ENCODE data around the gene DLGAP1. TPM values are rescaled to one million over a fixed set of nuclear protein-coding genes. Genes with fewer than 3 reads are reported as not detected.
A peak's percentile ranks its signal among the peaks of the same experiment; 100 is the strongest.
"Not testable (repeated sequence)": the region's sequence is repeated elsewhere in the genome, so short reads cannot be mapped to it uniquely, and the experiment has no call there.

DLGAP1 gene
- 2.0 and 5.6 TPM in 2 replicates for total RNA-seq (2012; rRNA removed)

- no peaks in the 10 kb centered on the region for H3K9me3 ChIP-seq (replicated peaks; ENCODE audit: low read length)
- peak within 1 kb of the TSS; percentile 29 for H3K4me2 ChIP-seq (ENCODE audit: low read length)
- no peaks in the 10 kb centered on the region for H3K27me3 ChIP-seq (ENCODE audit: control insufficient read depth, insufficient read depth, low read length)
- H3K36me3 ChIP-seq (ENCODE audit: insufficient read depth, low read length): no peaks in the 10 kb centered on the region
- H3K9ac ChIP-seq (ENCODE audit: low read depth, low read length): no peak within 1 kb of the TSS
- no peak within 1 kb of the TSS for H3K4me3 ChIP-seq (ENCODE audit: low read length)
- H3K4me1 ChIP-seq (ENCODE audit: control insufficient read depth, insufficient read depth, low read length): no peaks in the 10 kb centered on the region
Observed at GRCh38 chr18:4455113-4455811, at the start of gene DLGAP1. Gene DLGAP1 (minus strand): TSS chr18:4455307.

GRCh38 chr18:4494703-4495284 lies 39.7 kb upstream of the DLGAP1 start:
- H3K27me3 ChIP-seq (ENCODE audit: control insufficient read depth, insufficient read depth, low read length); H3K4me1 ChIP-seq (ENCODE audit: control insufficient read depth, insufficient read depth, low read length); H3K9ac ChIP-seq (ENCODE audit: low read depth, low read length); H3K9me3 ChIP-seq (replicated peaks; ENCODE audit: low read length); H3K4me3 ChIP-seq (ENCODE audit: low read length); H3K36me3 ChIP-seq (ENCODE audit: insufficient read depth, low read length); H3K4me2 ChIP-seq (ENCODE audit: low read length): not testable (repeated sequence)

GRCh38 chr18:4468511-4468910 lies 13.4 kb upstream of the DLGAP1 start:
- no peak overlapping the region for H3K9ac ChIP-seq (ENCODE audit: low read depth, low read length)
- H3K4me2 ChIP-seq (ENCODE audit: low read length): no peak overlapping the region
- H3K9me3 ChIP-seq (replicated peaks; ENCODE audit: low read length): no peaks in the 10 kb centered on the region
- no peaks in the 10 kb centered on the region for H3K4me1 ChIP-seq (ENCODE audit: control insufficient read depth, insufficient read depth, low read length)
- no peak overlapping the region for H3K4me3 ChIP-seq (ENCODE audit: low read length)
- H3K36me3 ChIP-seq (ENCODE audit: insufficient read depth, low read length): no peaks in the 10 kb centered on the region
- H3K27me3 ChIP-seq (ENCODE audit: control insufficient read depth, insufficient read depth, low read length): no peaks in the 10 kb centered on the region

DNA sequence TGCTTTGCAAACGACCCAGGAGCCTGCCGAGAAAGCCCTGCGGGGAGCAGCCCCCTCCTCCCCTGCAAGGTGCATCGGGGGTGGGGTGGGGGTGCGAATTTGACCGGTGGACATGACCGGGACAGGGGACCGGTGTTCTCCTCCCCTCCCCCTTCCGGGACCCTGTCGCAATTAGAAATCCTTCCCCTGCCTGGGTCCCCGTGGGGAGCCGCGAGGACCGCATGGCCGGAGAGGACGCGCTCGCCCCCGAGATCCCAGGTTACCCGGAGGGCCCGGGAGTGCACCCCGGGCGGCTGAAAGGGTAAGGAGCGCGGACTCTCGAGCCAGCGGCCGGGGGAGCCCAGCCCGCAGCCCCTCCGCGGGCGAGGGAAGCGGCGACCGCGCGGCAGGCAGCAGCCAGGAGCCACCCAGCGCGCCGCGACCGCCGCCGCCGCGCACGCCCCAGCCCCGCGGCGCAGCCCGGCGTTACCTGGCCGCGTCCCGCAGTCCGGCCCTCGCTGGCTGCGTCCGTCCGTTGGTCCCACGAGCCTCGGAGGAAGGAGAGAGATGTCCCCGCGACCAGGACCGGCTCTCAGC lies 482 bp downstream of the DLGAP1 start:
- H3K9ac ChIP-seq (ENCODE audit: low read depth, low read length): no peak overlapping the region
- H3K27me3 ChIP-seq (ENCODE audit: control insufficient read depth, insufficient read depth, low read length): no peaks in the 10 kb centered on the region
- H3K4me2 ChIP-seq (ENCODE audit: low read length): peak overlapping the region; percentile 29
- H3K4me1 ChIP-seq (ENCODE audit: control insufficient read depth, insufficient read depth, low read length): no peaks in the 10 kb centered on the region
- H3K4me3 ChIP-seq (ENCODE audit: low read length): no peak overlapping the region
- H3K36me3 ChIP-seq (ENCODE audit: insufficient read depth, low read length): no peaks in the 10 kb centered on the region
- H3K9me3 ChIP-seq (replicated peaks; ENCODE audit: low read length): no peaks in the 10 kb centered on the region

GRCh38 chr18:4453874-4454536 lies 1.1 kb downstream of the DLGAP1 start:
- H3K9ac ChIP-seq (ENCODE audit: low read depth, low read length): no peak overlapping the region
- no peak overlapping the region for H3K4me3 ChIP-seq (ENCODE audit: low read length)

DNA sequence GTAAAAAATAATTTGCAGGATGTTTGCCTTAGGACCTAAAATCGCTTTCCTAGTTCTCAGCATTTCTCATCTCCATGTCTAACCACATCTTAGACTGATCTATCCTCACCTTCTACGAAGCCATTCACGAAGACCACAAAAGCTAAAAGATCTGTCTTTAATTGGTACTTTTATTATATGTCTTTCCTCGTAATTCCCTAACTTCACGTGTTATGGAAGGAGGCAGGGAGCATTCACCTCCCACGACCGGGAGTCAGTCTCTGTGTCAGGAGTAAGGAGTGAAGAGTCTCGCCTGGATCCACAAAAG lies 1.6 kb downstream of the DLGAP1 start:
- peaks cover 4% of the 10 kb centered on the region for H3K9me3 ChIP-seq (replicated peaks; ENCODE audit: low read length)
- H3K4me3 ChIP-seq (ENCODE audit: low read length): no peak overlapping the region
- H3K4me1 ChIP-seq (ENCODE audit: control insufficient read depth, insufficient read depth, low read length): no peaks in the 10 kb centered on the region
- no peaks in the 10 kb centered on the region for H3K27me3 ChIP-seq (ENCODE audit: control insufficient read depth, insufficient read depth, low read length)
- no peak overlapping the region for H3K9ac ChIP-seq (ENCODE audit: low read depth, low read length)
- H3K36me3 ChIP-seq (ENCODE audit: insufficient read depth, low read length): no peaks in the 10 kb centered on the region
- no peak overlapping the region for H3K4me2 ChIP-seq (ENCODE audit: low read length)

More at GRCh38 chr18:4453874-4454536, 1.1 kb downstream of the DLGAP1 start:
- H3K4me2 ChIP-seq (ENCODE audit: low read length): no peak overlapping the region
- no peaks in the 10 kb centered on the region for H3K36me3 ChIP-seq (ENCODE audit: insufficient read depth, low read length)
- H3K9me3 ChIP-seq (replicated peaks; ENCODE audit: low read length): peaks cover 4% of the 10 kb centered on the region
- no peaks in the 10 kb centered on the region for H3K27me3 ChIP-seq (ENCODE audit: control insufficient read depth, insufficient read depth, low read length)
- no peaks in the 10 kb centered on the region for H3K4me1 ChIP-seq (ENCODE audit: control insufficient read depth, insufficient read depth, low read length)

DNA sequence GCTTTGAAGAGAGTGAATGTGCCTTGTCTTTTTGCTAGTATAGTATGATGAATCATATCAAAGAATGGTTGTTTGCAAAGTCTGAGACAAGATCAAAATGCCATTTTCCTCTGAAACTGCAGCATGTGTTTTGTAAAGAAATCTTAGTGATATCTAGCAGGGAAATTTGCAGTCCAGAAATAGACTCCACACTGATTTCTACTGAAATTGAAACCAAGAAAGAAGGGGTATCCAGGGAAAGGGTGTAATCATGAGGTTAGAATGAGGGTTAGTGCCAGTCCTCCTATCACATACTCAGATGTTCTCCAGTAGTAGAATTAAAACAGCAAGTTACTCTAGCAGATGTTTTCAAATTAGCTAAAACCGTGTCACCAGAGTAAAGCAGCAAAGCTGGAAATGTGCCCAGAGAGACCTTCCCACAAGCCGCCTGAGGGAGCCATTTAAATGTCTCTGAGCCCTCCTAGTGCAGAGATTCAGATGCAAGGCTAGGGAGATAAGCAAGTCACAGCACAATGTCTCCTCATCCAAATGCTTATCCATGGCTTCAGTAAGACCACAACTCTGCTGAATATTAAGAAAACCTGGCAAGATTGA lies 4.9 kb downstream of the DLGAP1 start:
- no peaks in the 10 kb centered on the region for H3K36me3 ChIP-seq (ENCODE audit: insufficient read depth, low read length)
- H3K9ac ChIP-seq (ENCODE audit: low read depth, low read length): no peak overlapping the region
- H3K4me2 ChIP-seq (ENCODE audit: low read length): no peak overlapping the region
- peaks cover 4% of the 10 kb centered on the region for H3K9me3 ChIP-seq (replicated peaks; ENCODE audit: low read length)
- no peak overlapping the region for H3K4me3 ChIP-seq (ENCODE audit: low read length)
- no peaks in the 10 kb centered on the region for H3K27me3 ChIP-seq (ENCODE audit: control insufficient read depth, insufficient read depth, low read length)
- H3K4me1 ChIP-seq (ENCODE audit: control insufficient read depth, insufficient read depth, low read length): no peaks in the 10 kb centered on the region

DNA sequence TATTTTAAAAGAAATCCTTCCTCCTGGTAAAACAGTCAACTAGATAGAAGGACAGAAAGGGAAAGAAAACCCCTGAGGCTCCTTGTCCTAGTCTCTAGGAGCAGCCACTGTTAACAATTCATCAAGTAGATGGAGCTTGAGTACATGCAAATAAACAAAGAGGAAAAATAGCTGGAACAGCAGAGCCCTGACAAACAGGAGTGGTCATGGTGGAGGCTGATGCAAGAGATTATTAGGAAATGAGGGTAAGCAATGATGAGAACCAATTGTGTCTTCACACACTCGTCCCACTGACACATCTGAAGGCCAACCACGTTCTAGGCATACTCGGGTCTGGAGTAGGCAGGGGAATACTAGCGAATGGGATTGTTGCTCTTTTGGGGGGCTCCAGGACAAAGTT lies 9.2 kb downstream of the DLGAP1 start:
- Histone ChIP-seq H3K9ac (ENCODE audit: low read depth, low read length) (no peak overlapping the region), H3K4me2 (ENCODE audit: low read length) (no peak overlapping the region), H3K4me1 (ENCODE audit: control insufficient read depth, insufficient read depth, low read length) (no peaks in the 10 kb centered on the region), H3K27me3 (ENCODE audit: control insufficient read depth, insufficient read depth, low read length) (no peaks in the 10 kb centered on the region), H3K9me3 (replicated peaks; ENCODE audit: low read length) (peaks cover 4% of the 10 kb centered on the region), H3K4me3 (ENCODE audit: low read length) (no peak overlapping the region), H3K36me3 (ENCODE audit: insufficient read depth, low read length) (no peaks in the 10 kb centered on the region)

- Histone ChIP-seq H3K9ac (ENCODE audit: low read depth, low read length) (no peak overlapping the region), H3K4me3 (ENCODE audit: low read length) (no peak overlapping the region), H3K4me1 (ENCODE audit: control insufficient read depth, insufficient read depth, low read length) (no peaks in the 10 kb centered on the region), H3K36me3 (ENCODE audit: insufficient read depth, low read length) (no peaks in the 10 kb centered on the region), H3K4me2 (ENCODE audit: low read length) (no peak overlapping the region), H3K27me3 (ENCODE audit: control insufficient read depth, insufficient read depth, low read length) (no peaks in the 10 kb centered on the region), H3K9me3 (replicated peaks; ENCODE audit: low read length) (peaks cover under 1% of the 10 kb centered on the region)
Observed at GRCh38 chr18:4444306-4444705, 10.8 kb downstream of the DLGAP1 start.

- H3K4me1 ChIP-seq (ENCODE audit: control insufficient read depth, insufficient read depth, low read length): no peaks in the 10 kb centered on the region
- no peaks in the 10 kb centered on the region for H3K36me3 ChIP-seq (ENCODE audit: insufficient read depth, low read length)
- no peak overlapping the region for H3K4me3 ChIP-seq (ENCODE audit: low read length)
- H3K9ac ChIP-seq (ENCODE audit: low read depth, low read length): no peak overlapping the region
- H3K27me3 ChIP-seq (ENCODE audit: control insufficient read depth, insufficient read depth, low read length): no peaks in the 10 kb centered on the region
- H3K4me2 ChIP-seq (ENCODE audit: low read length): no peak overlapping the region
- H3K9me3 ChIP-seq (replicated peaks; ENCODE audit: low read length): peaks cover 5% of the 10 kb centered on the region
Observed at GRCh38 chr18:4441098-4441497, 14.0 kb downstream of the DLGAP1 start.

- H3K27me3 ChIP-seq (ENCODE audit: control insufficient read depth, insufficient read depth, low read length): no peaks in the 10 kb centered on the region
- no peak overlapping the region for H3K9ac ChIP-seq (ENCODE audit: low read depth, low read length)
- H3K4me2 ChIP-seq (ENCODE audit: low read length): no peak overlapping the region
- no peaks in the 10 kb centered on the region for H3K36me3 ChIP-seq (ENCODE audit: insufficient read depth, low read length)
- H3K4me1 ChIP-seq (ENCODE audit: control insufficient read depth, insufficient read depth, low read length): no peaks in the 10 kb centered on the region
- no peak overlapping the region for H3K4me3 ChIP-seq (ENCODE audit: low read length)
- H3K9me3 ChIP-seq (replicated peaks; ENCODE audit: low read length): peaks cover 13% of the 10 kb centered on the region
Observed at GRCh38 chr18:4438938-4439337, 16.2 kb downstream of the DLGAP1 start.
